Astrocyte of the spinal cord (primary cell): ENCODE measurements around the gene OBP2A.

Source experiments
- DNase-seq: peaks from one replicate; pipeline ENCODE4 v3.0.0; 2011; ENCODE audit warnings: low read depth, low spot score
- H3K4me3 ChIP-seq: 2 replicates; pipeline ENCODE4 v1.5.1; 2011; ENCODE audit warnings: low read depth, mild to moderate bottlenecking, low read length, moderate library complexity
- in situ Hi-C: cut with HindIII; loops from 2 replicates; pipeline ENCODE4 v1.10.0; 2017; ENCODE audit warnings: low sequenced_read_pairs
- TF ChIP-seq, protein P1 (sequence below): IDR thresholded peaks from 2 replicates; pipeline ENCODE4 v1.5.1; 2012; ENCODE audit warnings: low read depth, mild to moderate bottlenecking, low read length, inconsistent platforms

The OBP2A gene

DNA sequence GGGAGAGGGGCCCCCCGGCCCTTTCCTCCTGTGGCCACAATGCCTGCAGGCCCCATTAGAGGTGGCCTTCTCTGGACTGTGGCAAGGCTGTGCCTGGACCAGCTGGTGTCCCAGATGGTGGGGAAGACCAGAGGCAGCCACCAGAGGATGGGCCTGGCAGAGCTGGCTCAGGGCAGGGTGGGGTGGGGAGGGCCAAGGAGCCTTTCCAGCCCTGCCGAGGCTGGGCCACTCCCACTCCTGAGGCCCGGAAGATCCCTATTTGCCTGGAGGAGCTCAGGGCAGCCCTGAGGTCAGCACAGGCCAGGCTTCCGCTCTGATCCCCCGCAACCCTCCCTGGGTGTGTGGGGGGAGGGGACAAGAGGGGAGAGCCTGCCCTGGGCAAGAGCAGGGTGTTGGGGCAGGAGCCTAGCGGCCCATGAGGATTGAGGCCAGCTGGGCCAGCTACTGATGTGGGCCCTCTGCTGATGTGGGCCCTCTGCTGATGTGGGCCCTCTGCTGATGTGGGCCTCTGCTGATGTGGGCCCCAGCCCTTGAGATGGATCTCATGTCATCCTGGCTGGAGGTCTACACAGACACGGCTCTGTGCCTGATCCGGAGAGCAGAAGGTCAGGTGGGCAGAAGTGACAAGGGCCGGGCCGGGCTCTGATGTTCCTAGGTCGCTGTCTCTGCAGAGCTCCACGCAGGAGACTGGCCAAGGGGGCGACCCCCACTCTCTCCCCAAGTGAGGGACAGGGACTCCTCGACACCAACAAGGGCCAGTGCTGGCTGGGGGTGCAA, 39.4 kb upstream of the OBP2A start:
- H3K4me3 ChIP-seq, result no peak overlapping the region
- TF ChIP-seq, protein P1, sequence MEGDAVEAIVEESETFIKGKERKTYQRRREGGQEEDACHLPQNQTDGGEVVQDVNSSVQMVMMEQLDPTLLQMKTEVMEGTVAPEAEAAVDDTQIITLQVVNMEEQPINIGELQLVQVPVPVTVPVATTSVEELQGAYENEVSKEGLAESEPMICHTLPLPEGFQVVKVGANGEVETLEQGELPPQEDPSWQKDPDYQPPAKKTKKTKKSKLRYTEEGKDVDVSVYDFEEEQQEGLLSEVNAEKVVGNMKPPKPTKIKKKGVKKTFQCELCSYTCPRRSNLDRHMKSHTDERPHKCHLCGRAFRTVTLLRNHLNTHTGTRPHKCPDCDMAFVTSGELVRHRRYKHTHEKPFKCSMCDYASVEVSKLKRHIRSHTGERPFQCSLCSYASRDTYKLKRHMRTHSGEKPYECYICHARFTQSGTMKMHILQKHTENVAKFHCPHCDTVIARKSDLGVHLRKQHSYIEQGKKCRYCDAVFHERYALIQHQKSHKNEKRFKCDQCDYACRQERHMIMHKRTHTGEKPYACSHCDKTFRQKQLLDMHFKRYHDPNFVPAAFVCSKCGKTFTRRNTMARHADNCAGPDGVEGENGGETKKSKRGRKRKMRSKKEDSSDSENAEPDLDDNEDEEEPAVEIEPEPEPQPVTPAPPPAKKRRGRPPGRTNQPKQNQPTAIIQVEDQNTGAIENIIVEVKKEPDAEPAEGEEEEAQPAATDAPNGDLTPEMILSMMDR, result no peak
- no peak for DNase-seq
- in situ Hi-C loops, result no loop called here

DNA sequence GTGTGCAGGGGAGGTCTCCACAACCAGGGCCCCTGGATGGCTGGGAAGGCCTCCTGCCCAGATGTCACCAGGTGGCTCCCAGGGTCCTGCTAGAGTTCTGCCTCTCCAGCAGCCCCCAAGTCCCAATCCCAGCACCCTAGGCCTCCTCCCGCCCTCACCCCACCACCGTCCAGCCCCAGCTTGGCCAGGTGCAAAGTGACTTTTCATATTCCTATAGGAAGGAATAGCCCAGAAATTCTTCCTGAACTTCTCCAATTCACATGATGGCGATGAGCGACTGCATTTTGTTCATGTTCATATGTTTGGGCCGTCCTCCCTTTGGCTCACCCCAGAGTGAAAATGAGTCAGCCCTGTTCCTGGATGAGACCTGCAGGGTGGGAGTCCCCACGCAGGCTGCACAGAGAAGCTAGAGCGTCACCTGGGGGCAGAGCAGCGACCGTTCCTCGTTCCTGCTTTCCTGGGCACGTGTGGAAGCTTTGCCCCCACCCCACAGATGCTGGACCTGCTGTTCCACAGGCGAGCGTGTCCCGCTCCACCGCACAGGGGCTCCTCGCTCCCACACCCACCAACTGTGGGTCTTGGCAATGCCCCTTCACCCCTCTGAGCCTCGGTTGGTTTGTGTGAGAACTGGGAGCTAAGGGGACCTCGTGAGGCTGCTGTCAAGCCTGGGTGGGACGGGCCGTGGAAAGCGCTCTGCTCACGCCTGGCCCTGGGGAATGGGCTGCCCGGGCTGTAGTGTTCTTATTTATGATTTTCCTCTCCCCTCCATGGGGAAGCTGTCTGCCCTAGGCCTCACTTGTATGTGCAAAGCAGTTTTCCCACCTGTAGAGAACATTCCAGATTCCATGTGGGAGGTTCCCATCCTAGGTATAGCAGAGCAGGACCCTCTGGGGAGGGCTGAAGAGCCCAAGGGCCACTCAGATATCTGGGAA, 38.6 kb upstream of the OBP2A start:
- TF ChIP-seq, protein P1, result no peak
- no peak for DNase-seq
- H3K4me3 ChIP-seq, result no peak overlapping the region
- in situ Hi-C loops, result no loop called here

DNA sequence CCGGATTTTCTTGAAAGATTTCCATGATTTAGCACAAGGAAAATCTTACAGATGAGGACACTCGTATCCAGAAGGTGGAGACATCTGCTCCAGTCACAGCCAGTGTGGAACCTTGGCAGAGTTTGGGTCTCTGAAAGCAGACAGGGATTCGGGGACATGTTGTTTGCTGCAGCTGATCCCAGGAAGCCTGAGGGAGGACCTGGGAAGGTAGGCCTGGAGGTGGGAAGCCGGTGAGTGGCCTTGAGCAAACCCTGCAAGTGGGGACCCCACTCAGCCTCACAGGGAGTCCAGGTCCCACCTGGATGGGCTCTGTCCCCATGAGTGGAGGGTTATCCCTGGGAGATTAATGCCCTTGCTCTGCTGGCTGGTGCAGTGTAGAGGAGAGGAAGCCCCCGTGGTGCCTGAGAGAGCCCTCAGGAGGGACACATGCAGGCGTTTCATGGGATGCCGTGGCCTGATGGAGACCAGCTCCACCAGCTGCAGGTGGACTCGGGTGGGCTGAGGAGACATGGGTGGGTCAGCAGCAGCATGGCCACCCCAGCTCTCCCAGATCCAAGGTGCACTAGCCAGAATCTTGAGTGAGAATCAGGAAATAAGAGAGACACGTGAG, 37.6 kb upstream of the OBP2A start:
- TF ChIP-seq, protein P1, result no peak
- no peak for DNase-seq
- in situ Hi-C loops, result no loop called here
- H3K4me3 ChIP-seq, result no peak overlapping the region

DNA sequence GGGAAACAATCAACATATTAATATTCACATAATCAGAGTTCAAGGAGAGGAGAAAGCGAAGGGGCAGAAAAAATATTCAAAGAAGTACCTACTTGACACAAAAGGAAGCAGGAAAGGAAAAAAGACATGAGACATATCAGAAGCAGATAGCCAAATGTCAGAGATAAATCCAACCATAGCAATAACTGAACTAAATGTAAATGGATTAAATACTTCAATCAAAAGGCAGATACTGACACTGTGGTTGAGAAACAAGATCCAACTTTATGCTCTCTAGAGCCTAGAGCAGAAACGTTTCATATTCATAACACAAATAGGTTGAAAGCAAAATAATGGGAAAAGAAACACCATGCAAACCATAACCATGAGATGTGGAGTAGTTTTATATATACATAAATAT, 36.5 kb upstream of the OBP2A start:
- in situ Hi-C loops, result no loop called here
- DNase-seq, result no peak
- TF ChIP-seq, protein P1, result no peak
- no peak overlapping the region for H3K4me3 ChIP-seq

DNA sequence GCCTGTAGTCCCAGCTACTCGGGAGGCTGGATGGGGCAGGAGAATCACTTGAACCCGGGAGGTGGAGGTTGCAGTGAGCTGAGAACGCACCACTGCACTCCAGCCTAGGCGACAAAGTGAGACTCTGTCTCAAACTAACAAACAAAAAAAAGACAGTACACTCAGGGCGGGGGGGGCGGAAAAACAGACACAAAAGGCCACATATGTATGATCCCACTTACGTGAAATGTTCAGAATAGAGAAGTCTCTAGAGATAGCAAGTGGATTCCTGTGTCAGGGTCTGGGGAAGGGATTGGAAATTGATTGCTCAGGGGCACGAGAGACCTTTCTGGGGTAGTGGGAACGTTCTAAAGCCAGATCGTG, 33.7 kb upstream of the OBP2A start:
- DNase-seq, result no peak
- no peak overlapping the region for H3K4me3 ChIP-seq
- in situ Hi-C loops, result no loop called here
- TF ChIP-seq, protein P1, result no peak

DNA sequence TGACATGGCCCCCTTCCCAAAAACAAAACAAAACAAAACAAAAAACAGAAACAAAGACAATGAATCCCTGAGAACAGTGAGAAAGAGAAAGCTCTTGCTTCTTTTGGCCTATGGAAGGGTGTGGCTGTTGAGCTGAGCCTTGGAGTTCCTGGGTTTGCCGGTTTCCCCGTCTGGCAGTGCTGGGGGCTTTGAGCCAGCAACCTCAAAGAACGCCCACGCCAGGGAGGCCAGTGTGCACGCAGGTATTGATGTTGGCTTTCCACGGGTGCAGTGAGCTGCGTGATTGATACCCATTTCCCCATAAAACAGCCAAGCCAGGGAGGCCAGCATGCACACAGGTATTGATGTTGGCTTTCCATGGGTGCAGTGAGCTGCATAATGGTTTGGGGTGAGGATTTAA, 33.0 kb upstream of the OBP2A start:
- H3K4me3 ChIP-seq, result no peak overlapping the region
- in situ Hi-C loops, result no loop called here
- DNase-seq, result peak; percentile 38
- TF ChIP-seq, protein P1, result no peak
